HCT116 (cell line): Measurements from ENCODE around the gene PDXK. TPM values are rescaled to one million over a fixed set of nuclear protein-coding genes. Genes with fewer than 3 reads are reported as not detected.

ENCODE experiments used
- ATAC-seq: fragments of 200-7000 bp; cut with Tn5 transposase; 2 replicates; pipeline ENCODE4 v1.9.1; 2020; ENCODE audit warnings: mild to moderate bottlenecking, moderate library complexity
- BruUV-seq: library from RNA; stranded (reverse); fragments of 400-500 nt; replicated peaks from 2 replicates; lab custom pipeline; 2021; lab: Mats Ljungman, UMichigan
- CTCF ChIA-PET: fragments of 300-600 bp; sonication (Branson Sonifier 250); formaldehyde crosslinking; loops from one replicate; lab custom pipeline; 2021; ENCODE audit warnings: antibody characterized with exemption; lab: Charles Lee
- POLR2A ChIA-PET: fragments of 300-600, 350-600 bp; sonication (Branson Sonifier 250); formaldehyde crosslinking; loops from one replicate; lab custom pipeline; 2021; ENCODE audit warnings: antibody characterized with exemption; lab: Charles Lee
- RAD21 ChIA-PET, 2 experiments: fragments of 300-600 bp; sonication (Branson Sonifier 250); formaldehyde crosslinking; loops; one replicate each; lab custom pipeline; 2023; ENCODE audit warnings: low total read pairs in 2 of 2; ENCODE audit not compliant: uncharacterized antibody in 2 of 2, unreplicated experiment in 2 of 2, low non-redundant PET in 1 of 2; lab: Charles Lee
- DNase-seq: peaks from one replicate; pipeline ENCODE4 v3.0.0-alpha.2; 2010; ENCODE audit warnings: low read depth, low spot score
- H2AFZ ChIP-seq: fragments of 200-600 bp; shearing (Covaris generic), sonication (generic); 2 replicates; pipeline ENCODE4 v1.6.1; 2017; ENCODE audit warnings: low read depth, mixed run types, mixed read lengths, antibody characterized with exemption, low read length; ENCODE audit not compliant: poor library complexity, severe bottlenecking
- H3K27ac ChIP-seq: 2 replicates; pipeline ENCODE4 v1.5.1; 2012; ENCODE audit warnings: low read depth, low read length
- H3K27me3 ChIP-seq: fragments of 200-600 bp; sonication (generic); 2 replicates; pipeline ENCODE4 v1.6.1; 2016; ENCODE audit warnings: mixed run types, low read length, mixed read lengths; ENCODE audit not compliant: insufficient read depth
- H3K36me3 ChIP-seq, 2 experiments: fragments of 200-500 bp in 1 of 2; fragments of 200-600 bp in 1 of 2; sonication (Bioruptor generic) in 1 of 2; sonication (generic) in 1 of 2; 2 replicates each; pipeline versions ENCODE4 v1.5.1 to v1.6.1; 2014 to 2016; ENCODE audit warnings: low read length in 2 of 2, inconsistent platforms in 1 of 2, mixed read lengths in 1 of 2, mixed run types in 1 of 2; ENCODE audit not compliant: insufficient read depth in 2 of 2, control insufficient read depth in 1 of 2
- H3K4me1 ChIP-seq, 2 experiments: fragments of 200-600 bp in 1 of 2; sonication (generic) in 1 of 2; 2 replicates each; pipeline versions ENCODE4 v1.5.1 to v1.6.1; 2012 to 2017; ENCODE audit warnings: low read length in 2 of 2, inconsistent platforms in 1 of 2, mild to moderate bottlenecking in 1 of 2, mixed read lengths in 1 of 2, mixed run types in 1 of 2, moderate library complexity in 1 of 2; ENCODE audit not compliant: insufficient read depth in 2 of 2, control insufficient read depth in 1 of 2
- H3K4me2 ChIP-seq: fragments of 200-600 bp; sonication (generic); 2 replicates; pipeline ENCODE4 v1.6.1; 2017; ENCODE audit warnings: mixed run types, low read length, mixed read lengths
- H3K4me3 ChIP-seq, 2 experiments: fragments of 200-600 bp in 1 of 2; sonication (generic) in 1 of 2; replicated peaks in 1 of 2; 2 replicates each; pipeline ENCODE4 v1.5.1; 2011 to 2016; ENCODE audit warnings: low read length in 2 of 2, control low read depth in 1 of 2, low read depth in 1 of 2, mild to moderate bottlenecking in 1 of 2, mixed read lengths in 1 of 2, mixed run types in 1 of 2
- H3K79me2 ChIP-seq: fragments of 200-600 bp; sonication (generic); 2 replicates; pipeline ENCODE4 v1.6.1; 2017; ENCODE audit warnings: mild to moderate bottlenecking, mixed run types, low read length, moderate library complexity, mixed read lengths; ENCODE audit not compliant: insufficient read depth
- H3K9ac ChIP-seq: fragments of 200-600 bp; sonication (generic); 2 replicates; pipeline ENCODE4 v1.6.1; 2016; ENCODE audit warnings: low read length, mixed read lengths
- H3K9me2 ChIP-seq: fragments of 200-600 bp; sonication (generic), shearing (Covaris generic); 2 replicates; pipeline ENCODE4 v1.6.1; 2017; ENCODE audit warnings: mixed run types, mild to moderate bottlenecking, moderate library complexity; ENCODE audit not compliant: insufficient read depth
- H3K9me3 ChIP-seq, 2 experiments: fragments of 200-500 bp in 1 of 2; fragments of 200-600 bp in 1 of 2; sonication (Bioruptor generic) in 1 of 2; sonication (generic) in 1 of 2; 2 replicates each; pipeline ENCODE4 v1.6.1; 2014 to 2017; ENCODE audit warnings: low read length in 2 of 2, mixed read lengths in 2 of 2, inconsistent platforms in 1 of 2, low read depth in 1 of 2, mild to moderate bottlenecking in 1 of 2, mixed run types in 1 of 2, moderate library complexity in 1 of 2; ENCODE audit not compliant: control insufficient read depth in 1 of 2, insufficient read depth in 1 of 2
- H4K20me1 ChIP-seq: fragments of 200-600 bp; sonication (generic), shearing (Covaris generic); 2 replicates; pipeline ENCODE4 v1.6.1; 2017; ENCODE audit warnings: mixed run types, mild to moderate bottlenecking, moderate library complexity; ENCODE audit not compliant: insufficient read depth
- EGR1 ChIP-seq: IDR thresholded peaks from 2 replicates; pipeline ENCODE4 v1.6.1; 2012; ENCODE audit warnings: low read depth
- ELF1 ChIP-seq: IDR thresholded peaks from 2 replicates; pipeline ENCODE4 v1.6.1; 2012; ENCODE audit warnings: low read depth, borderline replicate concordance
- POLR2AphosphoS5 ChIP-seq: IDR thresholded peaks from 2 replicates; pipeline ENCODE4 v1.6.1; 2011; ENCODE audit warnings: mild to moderate bottlenecking, low read depth, low read length, moderate library complexity
- REST ChIP-seq: IDR thresholded peaks from 2 replicates; pipeline ENCODE4 v1.6.1; 2012; ENCODE audit warnings: low read depth
- SP1 ChIP-seq: IDR thresholded peaks from 2 replicates; pipeline ENCODE4 v1.6.1; 2012; ENCODE audit warnings: low read depth
- SRF ChIP-seq: IDR thresholded peaks from 2 replicates; pipeline ENCODE4 v1.6.1; 2012; ENCODE audit warnings: low read depth
- ZBTB33 ChIP-seq: IDR thresholded peaks from 2 replicates; pipeline ENCODE4 v1.6.1; 2011; ENCODE audit warnings: mild to moderate bottlenecking, low read length, moderate library complexity; ENCODE audit not compliant: insufficient replicate concordance; ENCODE audit errors: extremely low read depth
- intact Hi-C: fragments of 100-400 bp; cut with micrococcal nuclease; formaldehyde crosslinking; loops from 2 replicates; pipeline ENCODE4 v1.10.0; 2022
- total RNA-seq: library from RNA; stranded (reverse); gene quantifications from one replicate; pipeline ENCODE4 v1.2.1, GENCODE V29; 2021; ENCODE audit not compliant: unreplicated experiment

Gene PDXK
- total RNA-seq, 1 experiment from 2014 or later: 127 TPM

GRCh38 chr21:43778469-43779335 lies 59.8 kb downstream of the PDXK start:
- Histone ChIP-seq H3K36me3 (peaks cover under 1 to 3% of the 10 kb centered on the region in 2 experiments; a peak in 2 of 4 replicates), H3K79me2 (peaks cover 18% of the 10 kb centered on the region), H3K4me1 (peaks cover 6 to 39% of the 10 kb centered on the region in 2 experiments; a peak in 3 of 4 replicates), H3K4me2 (no peak overlapping the region), H3K9ac (no peak overlapping the region), H2AFZ (no peak overlapping the region)
- POLR2A ChIA-PET: no interaction called here
- CTCF ChIA-PET: no interaction called here
- DNase-seq: no peak
- intact Hi-C loops: no loop called here
- no peak for ATAC-seq
- RAD21 ChIA-PET: no interaction called here
- BruUV-seq: no TSS peak
- no peak for TF ChIP-seq EGR1
- no peak for TF ChIP-seq POLR2AphosphoS5
- TF ChIP-seq REST: no peak
- TF ChIP-seq SRF: no peak
- no peak for TF ChIP-seq SP1
- TF ChIP-seq ELF1: no peak
- TF ChIP-seq ZBTB33: no peak
- TF ChIP-seq, all 23 proteins: peak for 0
- no peaks in the 10 kb centered on the region for H3K9me2 ChIP-seq
- no peaks in the 10 kb centered on the region for H3K27me3 ChIP-seq
- no peaks in the 10 kb centered on the region for H3K9me3 ChIP-seq
- no peaks in the 10 kb centered on the region for H4K20me1 ChIP-seq
- no peak overlapping the region for H3K4me3 ChIP-seq
- H3K27ac ChIP-seq: no peak overlapping the region
